Neuronal stem cell (in vitro differentiated cells): ENCODE results near the gene GYPB.
"Not testable (repeated sequence)": the region's sequence is repeated elsewhere in the genome, so short reads cannot be mapped to it uniquely, and the experiment has no call there.

Experiments
- DNase-seq: peaks from one replicate; pipeline ENCODE4 v3.0.0-alpha.2; 2013; ENCODE audit warnings: low spot score
- H2AFZ ChIP-seq: one replicate; pipeline ENCODE4 v1.6.1; 2013; ENCODE audit warnings: mild to moderate bottlenecking, low read length, inconsistent platforms
- H2AK5ac ChIP-seq: 2 replicates; pipeline ENCODE4 v1.6.1; 2013; ENCODE audit warnings: low read depth, mild to moderate bottlenecking, inconsistent platforms, low read length, moderate library complexity, mixed read lengths
- H2BK120ac ChIP-seq: 2 replicates; pipeline ENCODE4 v1.6.1; 2013; ENCODE audit warnings: low read depth, mild to moderate bottlenecking, inconsistent platforms, low read length, moderate library complexity, mixed read lengths
- H2BK12ac ChIP-seq: one replicate; pipeline ENCODE4 v1.6.1; 2013; ENCODE audit warnings: low read length, inconsistent platforms
- H2BK15ac ChIP-seq: 2 replicates; pipeline ENCODE4 v1.6.1; 2013; ENCODE audit warnings: mild to moderate bottlenecking, low read length, inconsistent platforms, mixed read lengths
- H2BK5ac ChIP-seq: one replicate; pipeline ENCODE4 v1.6.1; 2013; ENCODE audit warnings: inconsistent platforms, mild to moderate bottlenecking, low read length, moderate library complexity
- H3K14ac ChIP-seq: one replicate; pipeline ENCODE4 v1.6.1; 2013; ENCODE audit warnings: low read length, inconsistent platforms
- H3K18ac ChIP-seq: 2 replicates; pipeline ENCODE4 v1.6.1; 2013; ENCODE audit warnings: low read length, inconsistent platforms
- H3K23ac ChIP-seq: 2 replicates; pipeline ENCODE4 v1.6.1; 2013; ENCODE audit warnings: low read depth, mild to moderate bottlenecking, mixed read lengths, low read length, inconsistent platforms; ENCODE audit not compliant: poor library complexity
- H3K27ac ChIP-seq: replicated peaks from 3 replicates; pipeline ENCODE4 v1.5.1; 2013; ENCODE audit warnings: low read length, inconsistent platforms
- H3K27me3 ChIP-seq, 3 experiments: 2 replicates each; pipeline ENCODE4 v1.6.1; 2013; ENCODE audit warnings: low read length in 3 of 3, mild to moderate bottlenecking in 2 of 3, inconsistent platforms in 1 of 3, low read depth in 1 of 3, mixed read lengths in 1 of 3, moderate library complexity in 1 of 3; ENCODE audit not compliant: control insufficient read depth in 3 of 3, insufficient read depth in 3 of 3
- H3K36me3 ChIP-seq, 2 donors: replicated peaks in 1 of 2; 2 replicates each; pipeline ENCODE4 v1.6.1; 2013; ENCODE audit warnings: low read length in 2 of 2; ENCODE audit not compliant: control insufficient read depth in 2 of 2, insufficient read depth in 2 of 2
- H3K4ac ChIP-seq: 2 replicates; pipeline ENCODE4 v1.6.1; 2013; ENCODE audit warnings: inconsistent platforms, mild to moderate bottlenecking, low read length, moderate library complexity
- H3K4me1 ChIP-seq, 2 donors: 1 replicate in 1 of 2; 2 replicates in 1 of 2; pipeline ENCODE4 v1.6.1; 2013; ENCODE audit warnings: low read length in 2 of 2, low read depth in 1 of 2; ENCODE audit not compliant: control insufficient read depth in 2 of 2, insufficient read depth in 1 of 2
- H3K4me2 ChIP-seq: one replicate; pipeline ENCODE4 v1.6.1; 2013; ENCODE audit warnings: mild to moderate bottlenecking, low read length, inconsistent platforms; ENCODE audit not compliant: insufficient read depth, poor library complexity, severe bottlenecking
- H3K4me3 ChIP-seq, 2 donors: 2 replicates each; pipeline ENCODE4 v1.5.1; 2013; ENCODE audit warnings: low read length in 2 of 2, mild to moderate bottlenecking in 2 of 2, inconsistent platforms in 1 of 2, moderate library complexity in 1 of 2
- H3K79me1 ChIP-seq: one replicate; pipeline ENCODE4 v1.6.1; 2013; ENCODE audit warnings: low read depth, mild to moderate bottlenecking, inconsistent platforms, low read length, moderate library complexity
- H3K9ac ChIP-seq: one replicate; pipeline ENCODE4 v1.6.1; 2013; ENCODE audit warnings: mild to moderate bottlenecking, low read depth, low read length, inconsistent platforms; ENCODE audit not compliant: poor library complexity
- H3K9me3 ChIP-seq, 2 donors: replicated peaks in 1 of 2; 2 replicates each; pipeline versions ENCODE3 to v1.6.1; 2013; ENCODE audit warnings: low read length in 2 of 2, mild to moderate bottlenecking in 2 of 2, inconsistent platforms in 1 of 2, low read depth in 1 of 2, mixed read lengths in 1 of 2, moderate library complexity in 1 of 2; ENCODE audit not compliant: control insufficient read depth in 2 of 2, insufficient read depth in 1 of 2
- H4K8ac ChIP-seq: one replicate; pipeline ENCODE4 v1.6.1; 2013; ENCODE audit warnings: low read depth, mild to moderate bottlenecking, inconsistent platforms, low read length, moderate library complexity
- H4K91ac ChIP-seq: one replicate; pipeline ENCODE4 v1.6.1; 2013; ENCODE audit warnings: low read length, low read depth, mild to moderate bottlenecking, inconsistent platforms; ENCODE audit not compliant: poor library complexity
- WGBS, 2 donors: extraction: QIAGEN DNeasy Blood & Tissue Kit; methylation state at CpG; one replicate each; pipeline ENCODE4 v1.1.7; 2013; ENCODE audit warnings: missing lambda C conversion rate in 2 of 2, mixed read lengths in 1 of 2; ENCODE audit not compliant: insufficient read length in 2 of 2, insufficient replicate concordance in 1 of 2; ENCODE audit errors: extremely low coverage in 2 of 2; 5-methylcytosine and 5-hydroxymethylcytosine counted together

Gene GYPB

DNA sequence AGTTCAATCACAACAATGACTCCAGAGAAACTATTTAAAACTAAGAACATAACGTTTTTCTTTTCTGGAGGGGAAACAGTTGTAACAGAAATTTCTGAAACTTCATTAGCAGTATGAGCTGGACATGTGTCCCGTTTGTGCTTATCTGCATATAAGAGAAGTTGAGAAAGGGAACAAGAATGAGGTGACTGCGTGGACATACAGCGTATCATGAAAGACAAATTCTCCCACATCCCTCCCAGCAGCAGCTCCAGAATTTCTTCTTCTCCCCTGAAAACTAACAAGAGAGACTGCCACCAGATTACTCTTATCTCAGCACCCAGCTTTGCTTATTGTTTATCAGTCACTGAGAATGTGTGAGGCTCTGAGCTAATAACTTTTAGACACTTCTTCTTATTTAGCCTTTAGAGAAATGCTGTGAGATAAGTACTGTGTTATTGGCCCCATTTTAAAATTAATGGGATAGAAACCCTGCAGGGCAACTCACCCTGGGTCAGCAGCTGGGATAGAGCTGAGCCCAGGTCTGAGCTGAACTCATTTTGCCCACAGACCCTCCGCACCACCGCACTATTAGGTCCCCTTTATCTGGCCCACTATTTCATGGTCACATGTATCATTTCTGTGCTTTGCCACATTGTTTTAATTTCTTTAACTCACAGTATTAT is 18.7 kb downstream of the GYPB start:
- H3K14ac ChIP-seq, H3K4me2 ChIP-seq, H3K4me3 ChIP-seq, H3K79me1 ChIP-seq, H3K18ac ChIP-seq, H4K91ac ChIP-seq, H3K27me3 ChIP-seq, H3K27ac ChIP-seq, H2AK5ac ChIP-seq, H4K8ac ChIP-seq, H2BK15ac ChIP-seq, H3K4ac ChIP-seq, H2BK5ac ChIP-seq, H3K36me3 ChIP-seq, H2BK12ac ChIP-seq, H3K9me3 ChIP-seq, H2AFZ ChIP-seq, H3K23ac ChIP-seq, H3K4me1 ChIP-seq, H3K9ac ChIP-seq, H2BK120ac ChIP-seq, DNase-seq: not testable (repeated sequence)
- WGBS, 2 donors: no CpG with 5 or more reads among the region's 6 CpGs

DNA sequence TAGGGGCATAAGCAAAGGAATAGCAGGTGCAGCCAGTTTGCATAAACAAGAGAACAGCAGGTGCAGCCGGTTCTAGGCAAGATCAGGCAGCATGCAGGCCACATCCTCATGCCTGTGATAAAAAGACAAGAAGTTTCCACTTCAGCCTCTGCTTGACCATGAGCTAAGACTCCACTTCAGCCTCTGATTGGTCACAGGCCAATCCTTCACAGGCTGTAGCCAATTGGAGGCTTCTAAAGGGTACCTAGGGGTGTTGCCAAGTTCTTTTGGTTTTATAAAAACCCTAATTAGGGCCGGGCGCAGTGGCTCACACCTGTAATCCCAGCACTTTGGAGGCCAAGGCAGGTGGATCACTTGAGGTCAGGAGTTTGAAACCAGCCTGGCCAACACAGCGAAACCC is 23.0 kb downstream of the GYPB start:
- WGBS, 2 donors: no CpG with 5 or more reads among the region's 4 CpGs
- H3K14ac ChIP-seq, H3K4me3 ChIP-seq, H3K4ac ChIP-seq, H2AK5ac ChIP-seq, H4K8ac ChIP-seq, H3K23ac ChIP-seq, H3K4me1 ChIP-seq, H3K4me2 ChIP-seq, H3K18ac ChIP-seq, H3K9me3 ChIP-seq, H3K9ac ChIP-seq, H3K27me3 ChIP-seq, H2AFZ ChIP-seq, H3K79me1 ChIP-seq, H4K91ac ChIP-seq, H3K27ac ChIP-seq, H3K36me3 ChIP-seq, DNase-seq, H2BK120ac ChIP-seq, H2BK12ac ChIP-seq, H2BK5ac ChIP-seq, H2BK15ac ChIP-seq: not testable (repeated sequence)

- not testable (repeated sequence) for DNase-seq, H3K27ac ChIP-seq, H3K14ac ChIP-seq, H2BK120ac ChIP-seq, H4K8ac ChIP-seq, H2BK12ac ChIP-seq, H2BK15ac ChIP-seq, H3K4me3 ChIP-seq, H3K4me1 ChIP-seq, H3K9me3 ChIP-seq, H2AK5ac ChIP-seq, H3K9ac ChIP-seq, H3K36me3 ChIP-seq, H3K27me3 ChIP-seq, H3K23ac ChIP-seq, H4K91ac ChIP-seq, H3K4ac ChIP-seq, H3K79me1 ChIP-seq, H3K18ac ChIP-seq, H2BK5ac ChIP-seq, H2AFZ ChIP-seq, H3K4me2 ChIP-seq
- no CpG with 5 or more reads among the region's 1 CpG for WGBS, 2 donors
Observed at GRCh38 chr4:143991761-143992160, 27.4 kb downstream of the GYPB start.

- not testable (repeated sequence) for H3K4me2 ChIP-seq, H2AFZ ChIP-seq, H3K4me1 ChIP-seq, H4K91ac ChIP-seq, H2BK120ac ChIP-seq, H4K8ac ChIP-seq, H3K79me1 ChIP-seq, H3K9me3 ChIP-seq, H3K9ac ChIP-seq, H3K14ac ChIP-seq, DNase-seq, H2BK15ac ChIP-seq, H3K36me3 ChIP-seq, H3K4me3 ChIP-seq, H3K27me3 ChIP-seq, H3K18ac ChIP-seq, H3K23ac ChIP-seq, H3K4ac ChIP-seq, H2BK12ac ChIP-seq, H2BK5ac ChIP-seq, H2AK5ac ChIP-seq, H3K27ac ChIP-seq
- no CpG with 5 or more reads among the region's 3 CpGs for WGBS, 2 donors
Observed at GRCh38 chr4:143990717-143991116, 28.5 kb downstream of the GYPB start.
